Body of pancreas (tissue), 4 donors: ENCODE data around the gene MRPL9.
"Not testable (repeated sequence)": the region's sequence is repeated elsewhere in the genome, so short reads cannot be mapped to it uniquely, and the experiment has no call there.

Experiments used
- POLR2A ChIP-seq, 3 donors: fragments of 450-650 bp; IDR thresholded peaks; one replicate each; pipeline ENCODE4 v1.6.1; 2016; ENCODE audit warnings: antibody characterized with exemption in 3 of 3, mild to moderate bottlenecking in 2 of 3
- TF ChIP-seq, protein P1 (sequence below), 7 experiments: fragments of 450-650 bp in 4 of 7; fragments of 200-600 bp in 3 of 7; sonication (generic) in 3 of 7; IDR thresholded peaks; one replicate each; pipeline ENCODE4 v1.5.1; 2016 to 2019; ENCODE audit warnings: antibody characterized with exemption in 7 of 7

DNA sequence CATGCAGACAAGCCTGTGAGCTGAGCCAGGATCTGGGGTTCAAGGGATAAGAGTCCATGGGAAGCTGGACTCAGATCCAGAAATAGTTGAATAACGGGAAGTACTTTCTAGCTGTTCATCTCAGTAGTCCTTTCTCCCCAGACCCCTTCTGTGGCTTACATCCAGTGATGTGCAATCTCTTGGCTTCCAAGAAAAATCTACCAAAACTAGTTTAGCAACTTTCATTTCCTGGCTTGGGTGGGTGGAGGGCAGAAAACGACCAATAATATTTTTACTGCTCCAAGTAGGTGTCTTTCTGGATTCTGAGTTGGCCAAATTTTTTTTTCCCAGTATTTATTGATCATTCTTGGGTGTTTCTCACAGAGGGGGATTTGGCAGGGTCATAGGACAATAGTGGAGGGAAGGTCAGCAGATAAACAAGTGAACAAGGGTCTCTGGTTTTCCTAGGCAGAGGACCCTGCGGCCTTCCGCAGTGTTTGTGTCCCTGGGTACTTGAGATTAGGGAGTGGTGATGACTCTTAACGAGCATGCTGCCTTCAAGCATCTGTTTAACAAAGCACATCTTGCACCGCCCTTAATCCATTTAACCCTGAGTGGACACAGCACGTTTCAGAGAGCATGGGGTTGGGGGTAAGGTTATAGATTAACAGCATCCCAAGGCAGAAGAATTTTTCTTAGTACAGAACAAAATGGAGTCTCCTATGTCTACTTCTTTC, 5.2 kb upstream of the MRPL9 start:
- TF ChIP-seq, protein P1, sequence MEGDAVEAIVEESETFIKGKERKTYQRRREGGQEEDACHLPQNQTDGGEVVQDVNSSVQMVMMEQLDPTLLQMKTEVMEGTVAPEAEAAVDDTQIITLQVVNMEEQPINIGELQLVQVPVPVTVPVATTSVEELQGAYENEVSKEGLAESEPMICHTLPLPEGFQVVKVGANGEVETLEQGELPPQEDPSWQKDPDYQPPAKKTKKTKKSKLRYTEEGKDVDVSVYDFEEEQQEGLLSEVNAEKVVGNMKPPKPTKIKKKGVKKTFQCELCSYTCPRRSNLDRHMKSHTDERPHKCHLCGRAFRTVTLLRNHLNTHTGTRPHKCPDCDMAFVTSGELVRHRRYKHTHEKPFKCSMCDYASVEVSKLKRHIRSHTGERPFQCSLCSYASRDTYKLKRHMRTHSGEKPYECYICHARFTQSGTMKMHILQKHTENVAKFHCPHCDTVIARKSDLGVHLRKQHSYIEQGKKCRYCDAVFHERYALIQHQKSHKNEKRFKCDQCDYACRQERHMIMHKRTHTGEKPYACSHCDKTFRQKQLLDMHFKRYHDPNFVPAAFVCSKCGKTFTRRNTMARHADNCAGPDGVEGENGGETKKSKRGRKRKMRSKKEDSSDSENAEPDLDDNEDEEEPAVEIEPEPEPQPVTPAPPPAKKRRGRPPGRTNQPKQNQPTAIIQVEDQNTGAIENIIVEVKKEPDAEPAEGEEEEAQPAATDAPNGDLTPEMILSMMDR (IDR thresholded peaks at IDR 0.05) = not testable (repeated sequence)
- TF ChIP-seq POLR2A (IDR thresholded peaks at IDR 0.05) = not testable (repeated sequence)
